DND-41 (cell line): Measurements from ENCODE around the gene DLGAP1.

Experiments used
- ATAC-seq: fragments of 200-7000 bp; cut with Tn5 transposase; 3 replicates; pipeline ENCODE4 v1.9.1; 2021; ENCODE audit warnings: low read depth; ENCODE audit not compliant: insufficient read depth
- DNase-seq: peaks from one replicate; pipeline ENCODE4 v3.0.0-alpha.2; 2020
- H2AFZ ChIP-seq: 2 replicates; pipeline ENCODE4 v1.6.0; 2012; ENCODE audit warnings: low read depth, low read length
- H3K27ac ChIP-seq: 2 replicates; pipeline ENCODE4 v1.5.1; 2012; ENCODE audit warnings: low read length, inconsistent platforms
- H3K27me3 ChIP-seq: fragments of 200-600 bp; sonication (generic); 2 replicates; pipeline ENCODE4 v1.6.0; 2012; ENCODE audit warnings: low read length, mild to moderate bottlenecking, inconsistent platforms; ENCODE audit not compliant: insufficient read depth, poor library complexity
- H3K36me3 ChIP-seq: 2 replicates; pipeline ENCODE4 v1.5.1; 2012; ENCODE audit warnings: low read length, inconsistent platforms; ENCODE audit not compliant: insufficient read depth
- H3K4me1 ChIP-seq: 2 replicates; pipeline ENCODE4 v1.5.1; 2012; ENCODE audit warnings: mild to moderate bottlenecking, low read length; ENCODE audit not compliant: insufficient read depth
- H3K4me2 ChIP-seq: 2 replicates; pipeline ENCODE4 v1.6.0; 2012; ENCODE audit warnings: mild to moderate bottlenecking, moderate library complexity, low read length, inconsistent platforms; ENCODE audit not compliant: insufficient read depth
- H3K4me3 ChIP-seq, 2 experiments: fragments of 200-600 bp in 1 of 2; shearing (Covaris generic) in 1 of 2; 2 replicates each; pipeline ENCODE4 v1.5.1; 2012 to 2016; ENCODE audit warnings: inconsistent platforms in 2 of 2, low read length in 2 of 2, mild to moderate bottlenecking in 2 of 2, low read depth in 1 of 2, moderate library complexity in 1 of 2
- H3K79me2 ChIP-seq: 2 replicates; pipeline ENCODE4 v1.6.0; 2012; ENCODE audit warnings: low read length, inconsistent platforms; ENCODE audit not compliant: insufficient read depth
- H3K9ac ChIP-seq: 2 replicates; pipeline ENCODE4 v1.6.0; 2012; ENCODE audit warnings: low read depth, mild to moderate bottlenecking, inconsistent platforms, low read length, moderate library complexity
- H3K9me3 ChIP-seq: 2 replicates; pipeline ENCODE4 v1.5.1; 2012; ENCODE audit warnings: low read length, moderate library complexity, mild to moderate bottlenecking, inconsistent platforms; ENCODE audit not compliant: insufficient read depth, severe bottlenecking
- H4K20me1 ChIP-seq: 2 replicates; pipeline ENCODE4 v1.6.0; 2012; ENCODE audit warnings: low read length; ENCODE audit not compliant: insufficient read depth
- CTCF ChIP-seq: IDR thresholded peaks from 2 replicates; pipeline ENCODE4 v1.5.1; 2012; ENCODE audit warnings: borderline replicate concordance, low read length, moderate library complexity, mild to moderate bottlenecking; ENCODE audit not compliant: poor library complexity, severe bottlenecking; ENCODE audit errors: extremely low read depth
- EZH2 ChIP-seq: IDR thresholded peaks from 3 replicates; pipeline ENCODE4 v1.6.1; 2012; ENCODE audit warnings: borderline replicate concordance, low read depth, mild to moderate bottlenecking, moderate library complexity, low read length, inconsistent platforms; ENCODE audit not compliant: severe bottlenecking

DLGAP1 gene

DNA sequence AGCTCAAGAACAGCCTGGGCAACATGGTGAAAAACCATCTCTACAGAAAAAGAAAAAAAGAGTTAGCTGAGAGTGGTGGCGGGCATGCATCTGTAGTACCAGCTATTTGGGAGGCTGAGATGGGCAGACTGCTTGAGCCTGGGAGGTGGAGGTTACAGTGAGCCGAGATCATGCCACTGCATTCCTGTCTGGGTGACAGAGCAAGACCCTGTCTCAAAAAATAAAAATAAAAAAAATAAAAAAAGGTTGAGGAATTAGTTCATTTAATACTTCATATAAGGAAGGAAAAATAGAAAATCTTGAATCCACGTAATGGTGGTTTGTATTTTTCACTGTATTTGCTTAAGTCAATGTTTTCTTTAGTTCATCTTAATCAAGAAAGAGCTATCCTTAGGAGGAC, 763.4 kb downstream of the DLGAP1 start:
- no peak for TF ChIP-seq EZH2
- no peak for TF ChIP-seq CTCF
- H3K4me1 ChIP-seq, result no peaks in the 10 kb centered on the region
- no peak for DNase-seq
- no peaks in the 10 kb centered on the region for H3K79me2 ChIP-seq
- H2AFZ ChIP-seq, result no peak overlapping the region
- H3K27ac ChIP-seq, result no peak overlapping the region
- H3K9ac ChIP-seq, result no peak overlapping the region
- no peaks in the 10 kb centered on the region for H4K20me1 ChIP-seq
- no peaks in the 10 kb centered on the region for H3K36me3 ChIP-seq
- no peaks in the 10 kb centered on the region for H3K27me3 ChIP-seq
- H3K4me2 ChIP-seq, result no peak overlapping the region
- H3K4me3 ChIP-seq, result no peak overlapping the region
- ATAC-seq, result no peak
- H3K9me3 ChIP-seq, result no peaks in the 10 kb centered on the region

DNA sequence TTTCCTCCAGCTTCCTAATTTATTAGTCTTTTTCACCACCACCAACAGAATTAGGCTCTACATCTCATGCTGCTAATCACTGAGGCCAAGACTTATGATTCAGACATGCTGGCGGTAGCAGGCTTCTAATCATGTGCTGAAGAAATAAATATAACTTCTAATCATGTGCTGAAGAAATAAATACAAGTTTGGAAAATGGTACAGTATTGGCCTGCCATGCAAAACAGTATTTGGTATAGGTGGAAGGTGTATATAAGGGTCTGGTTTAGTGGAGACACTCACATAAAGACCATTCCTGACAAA, 764.4 kb downstream of the DLGAP1 start:
- no peak overlapping the region for H3K9ac ChIP-seq
- no peak for TF ChIP-seq CTCF
- no peak for TF ChIP-seq EZH2
- H3K36me3 ChIP-seq, result no peaks in the 10 kb centered on the region
- no peak for ATAC-seq
- no peak overlapping the region for H3K27ac ChIP-seq
- no peak overlapping the region for H3K4me3 ChIP-seq
- no peaks in the 10 kb centered on the region for H3K9me3 ChIP-seq
- no peaks in the 10 kb centered on the region for H3K27me3 ChIP-seq
- H3K79me2 ChIP-seq, result no peaks in the 10 kb centered on the region
- H4K20me1 ChIP-seq, result no peaks in the 10 kb centered on the region
- DNase-seq, result no peak
- no peak overlapping the region for H2AFZ ChIP-seq
- H3K4me2 ChIP-seq, result no peak overlapping the region
- H3K4me1 ChIP-seq, result no peaks in the 10 kb centered on the region

DNA sequence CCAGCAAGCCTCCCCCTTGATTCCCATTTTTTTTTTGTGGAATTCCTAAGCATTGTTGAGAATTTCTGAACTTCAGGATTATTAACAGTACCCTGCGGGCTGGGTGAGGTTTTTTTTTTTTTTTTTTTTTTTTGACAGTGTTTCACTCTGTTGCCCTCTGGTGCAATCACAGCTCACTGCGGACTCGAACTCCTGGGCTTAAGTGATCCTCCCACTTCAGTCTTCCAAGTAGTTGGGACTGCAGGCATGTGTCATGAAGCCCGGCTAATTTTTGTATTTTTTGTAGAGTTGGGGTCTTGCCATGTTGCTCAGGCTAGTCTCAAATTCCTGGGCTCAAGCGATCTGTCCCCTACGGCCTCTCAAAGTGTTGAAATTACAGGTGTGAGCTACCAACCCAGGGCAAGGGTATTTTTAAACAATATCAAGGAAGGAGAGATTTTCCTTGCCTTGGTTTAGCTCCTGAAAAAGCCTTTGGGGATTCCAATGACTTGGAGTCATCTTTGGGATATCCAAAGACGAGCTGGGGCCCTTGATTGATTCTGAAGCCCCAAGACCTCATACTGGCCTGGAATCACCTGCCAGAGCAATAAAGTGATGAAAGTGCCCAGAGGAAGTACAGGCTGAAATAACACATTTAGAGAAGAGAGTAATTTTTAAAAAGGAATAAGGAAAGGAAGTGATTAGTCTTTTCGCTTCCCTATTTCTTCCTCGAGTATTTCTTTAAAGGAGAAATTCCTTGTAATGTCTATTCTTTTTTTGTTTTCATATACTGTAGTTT, 764.9 kb downstream of the DLGAP1 start:
- Histone ChIP-seq H3K27ac (no peak overlapping the region), H3K4me3 (no peak overlapping the region), H2AFZ (no peak overlapping the region), H3K36me3 (no peaks in the 10 kb centered on the region), H3K9ac (no peak overlapping the region), H4K20me1 (no peaks in the 10 kb centered on the region), H3K9me3 (no peaks in the 10 kb centered on the region), H3K4me2 (no peak overlapping the region), H3K4me1 (no peaks in the 10 kb centered on the region), H3K79me2 (no peaks in the 10 kb centered on the region), H3K27me3 (no peaks in the 10 kb centered on the region)
- no peak for ATAC-seq
- no peak for DNase-seq
- TF ChIP-seq EZH2 (no peak), CTCF (no peak)

- no peaks in the 10 kb centered on the region for H3K4me1 ChIP-seq
- no peak for TF ChIP-seq EZH2
- no peak for TF ChIP-seq CTCF
- no peak overlapping the region for H3K4me3 ChIP-seq
- H3K9ac ChIP-seq, result no peak overlapping the region
- no peaks in the 10 kb centered on the region for H3K36me3 ChIP-seq
- no peak overlapping the region for H2AFZ ChIP-seq
- no peaks in the 10 kb centered on the region for H3K27me3 ChIP-seq
- H4K20me1 ChIP-seq, result no peaks in the 10 kb centered on the region
- H3K27ac ChIP-seq, result no peak overlapping the region
- no peak overlapping the region for H3K4me2 ChIP-seq
- ATAC-seq, result no peak
- no peak for DNase-seq
- H3K9me3 ChIP-seq, result no peaks in the 10 kb centered on the region
- no peaks in the 10 kb centered on the region for H3K79me2 ChIP-seq
Observed at GRCh38 chr18:3689091-3689490, 766.0 kb downstream of the DLGAP1 start.
